Measurements from ENCODE around the gene ALPK1.

ALPK1 gene

GRCh38 chr4:112329672-112330375 is 32.7 kb downstream of the ALPK1 start:
- DNase-seq: no peak

- no peak for DNase-seq
Measured at GRCh38 chr4:112330921-112331320, 33.8 kb downstream of the ALPK1 start.

GRCh38 chr4:112332398-112332797 is 35.2 kb downstream of the ALPK1 start:
- DNase-seq: no peak

GRCh38 chr4:112340023-112340422 is 42.9 kb downstream of the ALPK1 start:
- DNase-seq: no peak

- no peak for DNase-seq
Measured at GRCh38 chr4:112341033-112341432, 43.9 kb downstream of the ALPK1 start.

- no peak for DNase-seq
Measured at GRCh38 chr4:112343330-112344080, 46.3 kb downstream of the ALPK1 start.

- no peak for DNase-seq
Measured at GRCh38 chr4:112348488-112349158, 51.5 kb downstream of the ALPK1 start.

- no peak for DNase-seq
Measured at GRCh38 chr4:112352736-112353135, 55.6 kb downstream of the ALPK1 start.

GRCh38 chr4:112355662-112356061 is 58.5 kb downstream of the ALPK1 start:
- DNase-seq: no peak

GRCh38 chr4:112357453-112357852 is 60.3 kb downstream of the ALPK1 start:
- DNase-seq: no peak

GRCh38 chr4:112357897-112358296 is 60.7 kb downstream of the ALPK1 start:
- DNase-seq: no peak

- no peak for DNase-seq
Measured at GRCh38 chr4:112358415-112358814, 61.2 kb downstream of the ALPK1 start.

GRCh38 chr4:112358952-112359749 is 62.0 kb downstream of the ALPK1 start:
- DNase-seq: no peak

GRCh38 chr4:112361181-112361791 is 64.1 kb downstream of the ALPK1 start:
- DNase-seq: no peak

- no peak for DNase-seq
Measured at GRCh38 chr4:112370466-112370865, 73.3 kb downstream of the ALPK1 start.

GRCh38 chr4:112371361-112371760 is 74.2 kb downstream of the ALPK1 start:
- DNase-seq: no peak

GRCh38 chr4:112374850-112375249 is 77.7 kb downstream of the ALPK1 start:
- no peak for DNase-seq

- no peak for DNase-seq
Measured at GRCh38 chr4:112377171-112377570, 80.0 kb downstream of the ALPK1 start.

- no peak for DNase-seq
Measured at GRCh38 chr4:112377594-112378242, 80.5 kb downstream of the ALPK1 start.

- DNase-seq: no peak
Measured at GRCh38 chr4:112378243-112378620, 81.1 kb downstream of the ALPK1 start.

GRCh38 chr4:112378858-112379257 is 81.7 kb downstream of the ALPK1 start:
- no peak for DNase-seq

- DNase-seq: no peak
Measured at GRCh38 chr4:112379306-112379705, 82.1 kb downstream of the ALPK1 start.
